Bronchial epithelial cell (primary cell): ENCODE measurements around the gene NCF2. TPM values are rescaled to one million over a fixed set of nuclear protein-coding genes. Genes with fewer than 3 reads are reported as not detected.

ENCODE experiments used
- DNase-seq: peaks from one replicate; pipeline ENCODE4 v3.0.0-alpha.2; 2010; ENCODE audit warnings: low read depth
- FAIRE-seq: peaks from 2 replicates; lab custom pipeline; 2011; peaks lifted over from hg19 to GRCh38; lab: Jason Lieb, UNC
- H3K27me3 ChIP-seq: 2 replicates; pipeline ENCODE4 v1.5.1; 2011; ENCODE audit warnings: low read length; ENCODE audit not compliant: control insufficient read depth, insufficient read depth
- H3K36me3 ChIP-seq: 2 replicates; pipeline ENCODE4 v1.5.1; 2011; ENCODE audit warnings: low read length; ENCODE audit not compliant: control insufficient read depth, insufficient read depth
- H3K4me3 ChIP-seq: 2 replicates; pipeline ENCODE4 v1.5.1; 2011; ENCODE audit warnings: mild to moderate bottlenecking, low read depth, low read length, control low read depth
- CTCF ChIP-seq: IDR thresholded peaks from 2 replicates; pipeline ENCODE4 v1.5.1; 2011; ENCODE audit warnings: mild to moderate bottlenecking, moderate library complexity, low read length, control low read depth, inconsistent platforms; ENCODE audit not compliant: insufficient read depth, severe bottlenecking
- total RNA-seq: library from RNA; depleted of rRNA; stranded (reverse); fragments of >200 nt; gene quantifications from 2 replicates; pipeline ENCODE4 v1.2.1, GENCODE V29; 2014

NCF2 gene
- total RNA-seq, 1 donor from 2014 or later, result 96.4 TPM

- FAIRE-seq (no peak), DNase-seq (peak; percentile 77)
- Histone ChIP-seq H3K27me3 (no peaks in the 10 kb centered on the region), H3K4me3 (no peak overlapping the region), H3K36me3 (peaks cover 19% of the 10 kb centered on the region)
- peak; percentile 67 for TF ChIP-seq CTCF
These were observed 46.5 kb downstream of the NCF2 start for GRCh38 chr1:183543619-183544204.

DNA sequence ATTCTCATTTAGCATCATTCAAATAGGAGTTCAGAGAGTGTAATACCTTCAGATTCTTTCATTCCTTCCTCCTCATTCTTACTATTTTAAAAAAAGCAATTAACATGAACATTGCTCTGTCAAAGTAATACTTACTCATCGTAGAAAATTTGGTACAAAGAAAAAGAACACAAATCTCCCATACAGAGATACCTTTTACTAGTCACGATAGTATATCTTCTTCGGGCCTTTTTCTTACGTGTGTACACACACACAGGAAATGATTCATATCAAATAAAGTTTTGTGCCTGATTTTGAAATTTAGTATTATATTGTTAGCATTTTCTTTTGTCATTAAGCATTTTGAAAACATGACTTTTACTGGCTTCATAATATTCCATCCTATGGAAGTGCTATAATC, 52.9 kb downstream of the NCF2 start:
- no peak for FAIRE-seq
- H3K36me3 ChIP-seq, result peaks cover 12% of the 10 kb centered on the region

DNA sequence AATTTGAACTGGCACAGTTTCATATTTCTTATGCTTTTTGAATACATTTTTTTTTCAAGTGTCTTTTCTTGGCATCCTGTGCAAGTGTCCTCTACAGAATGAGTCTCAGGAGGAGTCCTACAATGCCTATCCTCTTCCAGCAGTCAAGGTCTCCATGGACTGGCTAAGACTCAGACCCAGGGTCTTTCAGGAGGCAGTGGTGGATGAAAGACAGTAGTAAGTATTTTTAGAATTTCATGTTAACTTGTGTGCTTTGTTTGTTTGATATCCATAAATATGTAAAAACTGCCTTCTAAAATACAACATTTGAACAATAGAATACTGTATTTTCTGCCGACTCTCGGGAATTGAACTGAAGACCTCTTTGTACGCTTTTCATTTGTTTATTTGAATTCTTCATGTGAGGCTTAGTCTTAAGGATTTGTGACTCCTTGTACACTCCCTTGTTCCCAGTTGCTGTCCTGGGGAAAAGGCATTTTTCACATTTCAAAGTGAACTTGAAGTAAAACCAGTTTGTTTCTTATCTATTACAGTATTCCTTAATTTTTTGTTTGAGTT, 56.6 kb downstream of the NCF2 start:
- DNase-seq (no peak), FAIRE-seq (no peak)
- Histone ChIP-seq H3K36me3 (peaks cover 9% of the 10 kb centered on the region), H3K4me3 (no peak overlapping the region), H3K27me3 (no peaks in the 10 kb centered on the region)
- TF ChIP-seq CTCF, result no peak

More for the DNA sequence above, 52.9 kb downstream of the NCF2 start:
- Histone ChIP-seq H3K27me3 (no peaks in the 10 kb centered on the region), H3K4me3 (no peak overlapping the region)
- no peak for TF ChIP-seq CTCF
- DNase-seq, result no peak

DNA sequence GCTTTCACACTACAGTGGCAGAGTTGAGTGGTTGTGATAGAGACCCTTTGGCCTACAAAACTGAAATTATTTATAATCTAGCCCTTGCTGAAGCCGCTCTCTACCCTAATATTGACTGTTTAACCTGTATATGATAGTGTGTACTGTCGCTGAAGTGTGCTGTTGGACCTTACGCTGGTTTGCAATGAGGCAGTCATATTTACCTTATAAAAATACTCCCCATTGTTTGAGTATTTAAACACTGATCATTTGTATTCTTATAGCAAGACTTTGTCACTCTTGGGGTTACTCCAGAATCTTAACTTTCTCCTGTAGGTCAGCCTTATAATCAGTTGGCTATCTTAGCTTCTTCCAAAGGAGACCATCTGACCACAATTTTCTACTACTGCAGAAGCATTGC, 61.7 kb downstream of the NCF2 start:
- TF ChIP-seq CTCF, result no peak
- no peak overlapping the region for H3K4me3 ChIP-seq
- FAIRE-seq (no peak), DNase-seq (no peak)
- no peaks in the 10 kb centered on the region for H3K27me3 ChIP-seq
- peaks cover 4% of the 10 kb centered on the region for H3K36me3 ChIP-seq

DNA sequence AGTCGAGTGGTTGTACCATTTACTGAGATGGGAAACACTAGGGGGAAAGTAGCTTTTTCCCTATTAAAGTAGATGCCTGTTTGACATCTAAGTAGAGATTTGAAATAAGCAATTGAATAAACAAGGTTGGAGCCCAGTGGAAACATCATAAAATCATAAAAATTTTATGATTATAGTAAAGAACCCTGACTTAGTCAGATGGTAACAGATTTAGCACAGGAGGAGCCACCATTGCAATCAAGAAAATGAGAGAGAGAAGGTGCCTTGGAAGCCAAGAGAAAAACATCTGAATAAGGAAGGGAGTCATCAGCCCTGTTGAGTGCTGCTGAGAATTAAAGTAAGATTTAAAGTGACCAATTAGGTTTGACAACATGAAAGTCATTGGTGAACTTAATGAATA, 68.2 kb downstream of the NCF2 start:
- no peak for TF ChIP-seq CTCF
- Histone ChIP-seq H3K27me3 (no peaks in the 10 kb centered on the region), H3K4me3 (no peak overlapping the region), H3K36me3 (peaks cover 1% of the 10 kb centered on the region)
- DNase-seq (no peak), FAIRE-seq (no peak)

DNA sequence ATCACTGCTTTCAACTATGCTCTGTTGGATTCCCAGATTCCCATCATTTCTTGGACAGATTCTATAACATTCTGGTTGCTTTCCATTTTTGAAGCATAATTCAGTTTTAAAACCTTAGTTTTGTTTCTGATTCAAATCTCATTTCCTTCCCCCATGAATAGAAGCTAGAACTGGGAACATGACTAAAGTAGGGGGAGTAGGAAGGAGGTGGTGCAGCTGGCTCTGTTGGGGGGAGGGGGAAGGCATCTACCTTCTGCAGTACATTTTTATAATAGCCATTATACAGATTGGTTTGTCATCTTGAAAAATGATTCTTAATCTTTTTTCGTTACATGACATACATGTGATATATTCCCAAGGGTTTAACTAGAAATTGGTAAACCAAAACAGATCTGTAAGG, 69.9 kb downstream of the NCF2 start:
- Histone ChIP-seq H3K36me3 (peaks cover 1% of the 10 kb centered on the region), H3K27me3 (no peaks in the 10 kb centered on the region), H3K4me3 (no peak overlapping the region)
- DNase-seq (no peak), FAIRE-seq (no peak)
- no peak for TF ChIP-seq CTCF
